IMR-90 (cell line): ENCODE data around the gene ACIN1. TPM values are rescaled to one million over a fixed set of nuclear protein-coding genes. Genes with fewer than 3 reads are reported as not detected.
A peak's percentile ranks its signal among the peaks of the same experiment; 100 is the strongest.

ENCODE experiments used
- ATAC-seq: fragments of 200-7000 bp; cut with Tn5 transposase; 2 replicates; pipeline ENCODE4 v1.9.1; 2020; ENCODE audit warnings: low read depth, mild to moderate bottlenecking, moderate library complexity
- BruUV-seq: library from RNA; stranded (reverse); fragments of 400-500 nt; replicated peaks from 2 replicates; lab custom pipeline; 2021; lab: Mats Ljungman, UMichigan
- CTCF ChIA-PET: fragments of 300-600 bp; formaldehyde crosslinking; extraction: SDS; loops from one replicate; lab custom pipeline; 2021; ENCODE audit warnings: antibody characterized with exemption; lab: Yijun Ruan, JAX
- POLR2A ChIA-PET: fragments of 300-600 bp; sonication (Branson Sonifier 250); formaldehyde crosslinking; loops from one replicate; lab custom pipeline; 2022; ENCODE audit warnings: antibody characterized with exemption; ENCODE audit not compliant: unreplicated experiment; lab: Charles Lee
- DNase-seq: peaks from one replicate; pipeline ENCODE4 v3.0.0; 2013
- H2AFZ ChIP-seq: replicated peaks from 2 replicates; pipeline ENCODE3; 2013; ENCODE audit warnings: low read length, mild to moderate bottlenecking; ENCODE audit not compliant: poor library complexity
- H2AK5ac ChIP-seq: 2 replicates; pipeline ENCODE4 v1.6.1; 2013; ENCODE audit warnings: low read depth, low read length, inconsistent platforms
- H2AK9ac ChIP-seq: replicated peaks from 2 replicates; pipeline ENCODE3; 2013; ENCODE audit warnings: mild to moderate bottlenecking, low read depth, low read length, moderate library complexity; ENCODE audit not compliant: poor library complexity
- H2BK120ac ChIP-seq: 2 replicates; pipeline ENCODE4 v1.6.1; 2013; ENCODE audit warnings: low read depth, low read length, inconsistent platforms
- H2BK15ac ChIP-seq: 3 replicates; pipeline ENCODE4 v1.6.1; 2013; ENCODE audit warnings: low read depth, low read length, inconsistent platforms
- H2BK20ac ChIP-seq: 2 replicates; pipeline ENCODE4 v1.6.1; 2013; ENCODE audit warnings: low read depth, mild to moderate bottlenecking, inconsistent platforms, low read length, moderate library complexity
- H2BK5ac ChIP-seq: 2 replicates; pipeline ENCODE4 v1.6.1; 2013; ENCODE audit warnings: mild to moderate bottlenecking, low read depth, low read length, inconsistent platforms; ENCODE audit not compliant: poor library complexity, severe bottlenecking
- H3K14ac ChIP-seq: replicated peaks from 2 replicates; pipeline ENCODE4 v1.6.1; 2013; ENCODE audit warnings: low read depth, low read length, inconsistent platforms
- H3K18ac ChIP-seq: 2 replicates; pipeline ENCODE4 v1.6.1; 2013; ENCODE audit warnings: low read depth, low read length, control low read depth
- H3K23ac ChIP-seq: 2 replicates; pipeline ENCODE4 v1.6.1; 2013; ENCODE audit warnings: low read depth, low read length, inconsistent platforms
- H3K27ac ChIP-seq: 2 replicates; pipeline ENCODE4 v1.5.1; 2013; ENCODE audit warnings: mild to moderate bottlenecking, control low read depth, low read length; ENCODE audit not compliant: insufficient read depth
- H3K27me3 ChIP-seq: 2 replicates; pipeline ENCODE4 v1.6.1; 2013; ENCODE audit warnings: low read length; ENCODE audit not compliant: control insufficient read depth, insufficient read depth
- H3K36me3 ChIP-seq: 2 replicates; pipeline ENCODE4 v1.6.1; 2013; ENCODE audit warnings: low read length, mixed read lengths; ENCODE audit not compliant: control insufficient read depth, insufficient read depth
- H3K4ac ChIP-seq: 2 replicates; pipeline ENCODE4 v1.6.1; 2013; ENCODE audit warnings: low read depth, low read length, inconsistent platforms
- H3K4me1 ChIP-seq: 2 replicates; pipeline ENCODE4 v1.6.1; 2013; ENCODE audit warnings: low read length, mixed read lengths; ENCODE audit not compliant: control insufficient read depth, insufficient read depth
- H3K4me2 ChIP-seq: 2 replicates; pipeline ENCODE4 v1.6.1; 2013; ENCODE audit warnings: low read depth, mild to moderate bottlenecking, control low read depth, low read length, moderate library complexity
- H3K4me3 ChIP-seq: 2 replicates; pipeline ENCODE4 v1.5.1; 2013; ENCODE audit warnings: low read depth, mild to moderate bottlenecking, control low read depth, low read length, moderate library complexity; ENCODE audit not compliant: insufficient read depth
- H3K56ac ChIP-seq: 2 replicates; pipeline ENCODE4 v1.6.1; 2013; ENCODE audit warnings: low read length, inconsistent platforms; ENCODE audit not compliant: insufficient read depth; ENCODE audit errors: extremely low read depth
- H3K79me1 ChIP-seq, 2 experiments: 2 replicates each; pipeline ENCODE4 v1.6.1; 2013; ENCODE audit warnings: low read length in 2 of 2, inconsistent platforms in 1 of 2, low read depth in 1 of 2
- H3K9ac ChIP-seq: 2 replicates; pipeline ENCODE4 v1.6.1; 2013; ENCODE audit warnings: low read depth, low read length, control low read depth
- H3K9me1 ChIP-seq: 2 replicates; pipeline ENCODE4 v1.6.1; 2013; ENCODE audit warnings: low read length, inconsistent platforms; ENCODE audit not compliant: insufficient read depth
- H3K9me3 ChIP-seq: 2 replicates; pipeline ENCODE4 v1.6.1; 2013; ENCODE audit warnings: low read length; ENCODE audit not compliant: control insufficient read depth, insufficient read depth
- H4K20me1 ChIP-seq: 2 replicates; pipeline ENCODE4 v1.6.1; 2013; ENCODE audit warnings: low read length, inconsistent platforms; ENCODE audit not compliant: insufficient read depth
- H4K5ac ChIP-seq: 2 replicates; pipeline ENCODE4 v1.6.1; 2013; ENCODE audit warnings: mild to moderate bottlenecking, low read depth, low read length, control low read depth
- H4K8ac ChIP-seq, 2 experiments: 2 replicates each; pipeline ENCODE4 v1.6.1; 2013; ENCODE audit warnings: low read depth in 2 of 2, low read length in 2 of 2, control low read depth in 1 of 2, inconsistent platforms in 1 of 2
- H4K91ac ChIP-seq: 2 replicates; pipeline ENCODE4 v1.6.1; 2013; ENCODE audit warnings: low read depth, low read length, inconsistent platforms; ENCODE audit not compliant: insufficient read depth
- BHLHE40 ChIP-seq: fragments of 150-350 bp; IDR thresholded peaks from 2 replicates; pipeline ENCODE4 v1.6.1; 2016; ENCODE audit warnings: mild to moderate bottlenecking, low read depth, low read length
- CEBPB ChIP-seq: IDR thresholded peaks from 2 replicates; pipeline ENCODE4 v1.6.1; 2012; ENCODE audit warnings: low read depth, low read length, improper control_type of control experiment
- CHD1 ChIP-seq: IDR thresholded peaks from 2 replicates; pipeline ENCODE4 v1.6.1; 2012; ENCODE audit warnings: low read depth, low read length, improper control_type of control experiment
- ELK1 ChIP-seq: fragments of 150-350 bp; IDR thresholded peaks from 2 replicates; pipeline ENCODE4 v1.6.1; 2016; ENCODE audit warnings: low read depth, mild to moderate bottlenecking, low read length, moderate library complexity, borderline replicate concordance
- MAFK ChIP-seq: IDR thresholded peaks from 2 replicates; pipeline ENCODE4 v1.6.1; 2012; ENCODE audit warnings: low read depth, low read length, improper control_type of control experiment
- MAZ ChIP-seq: IDR thresholded peaks from 2 replicates; pipeline ENCODE4 v1.6.1; 2012; ENCODE audit warnings: low read depth, mild to moderate bottlenecking, low read length, improper control_type of control experiment, moderate library complexity, borderline replicate concordance
- NFE2L2 ChIP-seq: fragments of 150-350 bp; IDR thresholded peaks from 2 replicates; pipeline ENCODE4 v1.6.1; 2016; ENCODE audit warnings: low read depth, mild to moderate bottlenecking, low read length
- RCOR1 ChIP-seq: IDR thresholded peaks from 2 replicates; pipeline ENCODE4 v1.6.1; 2012; ENCODE audit warnings: mild to moderate bottlenecking, low read length, improper control_type of control experiment; ENCODE audit not compliant: insufficient replicate concordance
- RFX5 ChIP-seq: IDR thresholded peaks from 2 replicates; pipeline ENCODE4 v1.8.0; 2012; ENCODE audit warnings: low read depth, mild to moderate bottlenecking, low read length, moderate library complexity
- SMC3 ChIP-seq: fragments of 150-350 bp; IDR thresholded peaks from 2 replicates; pipeline ENCODE4 v1.6.1; 2016; ENCODE audit warnings: low read depth, mild to moderate bottlenecking, antibody characterized with exemption, low read length, moderate library complexity
- WGBS, 2 experiments: methylation state at CpG; one replicate each; pipeline versions ENCODE4 v1.1.5 to v1.1.7; 2013; ENCODE audit warnings: missing lambda C conversion rate in 2 of 2; ENCODE audit not compliant: insufficient read length in 1 of 2; ENCODE audit errors: extremely low coverage in 2 of 2; 5-methylcytosine and 5-hydroxymethylcytosine counted together
- dilution Hi-C: fragments of 300-500 bp; cut with HindIII; formaldehyde crosslinking; loops from one replicate; pipeline ENCODE4 v1.14.3; 2018; ENCODE audit warnings: low sequenced_read_pairs; ENCODE audit not compliant: unreplicated experiment
- in situ Hi-C: fragments of 300-500 bp; cut with MboI; formaldehyde crosslinking; loops from 3 replicates; pipeline ENCODE4 v1.14.3; 2019; ENCODE audit warnings: low sequenced_read_pairs, inconsistent platforms, mixed read lengths
- intact Hi-C: fragments of 100-400 bp; cut with micrococcal nuclease; formaldehyde crosslinking; loops from 2 replicates; pipeline ENCODE4 v1.10.0; 2022
- polyA plus RNA-seq, 3 experiments: library from polyadenylated mRNA; depleted of rRNA; stranded (reverse); fragments of >200 nt; gene quantifications; 2 replicates each; pipeline ENCODE4 v1.2.3, GENCODE V29; 2012; ENCODE audit warnings: low replicate concordance in 1 of 3
- total RNA-seq: library from RNA; depleted of rRNA; stranded (reverse); fragments of >200 nt; gene quantifications from 2 replicates; pipeline ENCODE4 v1.2.3, GENCODE V29; 2012
- TF ChIP-seq, protein P1 (sequence below): conservative IDR thresholded peaks from 2 replicates; pipeline ENCODE4 v1.5.1; 2012; ENCODE audit warnings: mild to moderate bottlenecking, low read depth, low read length, improper control_type of control experiment

Gene ACIN1
- total and polyA plus RNA-seq, 2 of the 4 experiments (the other 2 are of a cell fraction): 73.8 to 185 TPM

DNA sequence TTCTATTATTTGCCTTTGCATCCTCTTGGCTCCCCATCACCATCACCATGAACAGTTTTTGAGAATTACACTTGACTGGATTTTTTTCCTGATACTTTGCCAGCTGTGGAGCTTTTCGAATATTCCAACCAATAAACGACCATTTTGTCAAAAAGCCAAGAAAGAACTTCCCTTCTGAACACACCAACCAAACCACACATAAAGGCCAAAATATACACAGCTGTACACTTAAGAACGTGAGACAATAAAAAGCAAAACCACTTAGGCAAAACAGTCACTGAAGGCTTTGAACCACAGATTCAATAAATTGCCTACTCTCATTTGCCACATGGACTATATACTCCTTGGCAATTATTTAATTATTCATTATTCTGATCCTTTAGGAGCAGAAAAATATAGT is 86.1 kb downstream of the ACIN1 start:
- intact Hi-C loops (no loop called here), in situ Hi-C loops (no loop called here), dilution Hi-C loops (no loop called here)
- ChIA-PET POLR2A (no interaction called here), CTCF (interaction anchor here (0.6 to 3.2 kb wide), 6 partner anchors 12 to 100 kb away, joined by 3 to 14 read pairs (median 4); no protein-coding TSS in a partner anchor)
- Histone ChIP-seq H3K4me2 (no peak overlapping the region; the same call in 1 of the 2 replicates), H3K18ac (no peak overlapping the region), H3K79me1 (peaks cover 0 to 12% of the 10 kb centered on the region in 2 experiments; a peak in 3 of 4 replicates), H2BK20ac (no peak overlapping the region), H3K9ac (no peak overlapping the region), H3K36me3 (no peaks in the 10 kb centered on the region), H3K27ac (no peak overlapping the region), H3K4me3 (no peak overlapping the region), H2BK15ac (no peak overlapping the region), H3K4ac (no peak overlapping the region), H2AFZ (no peak overlapping the region), H4K5ac (peak overlapping the region; percentile 23; the same call in 1 of the 2 replicates), H4K8ac (peak overlapping the region in 1 of 2 experiments; percentile 11; a peak in 1 of 4 replicates), H3K56ac (no peak overlapping the region), H3K14ac (0 out of 2 replicates have a peak overlapping the region, but pooled peaks have one; percentile 7), H4K91ac (no peak overlapping the region), H4K20me1 (no peaks in the 10 kb centered on the region), H2BK120ac (no peak overlapping the region), H2AK9ac (no peak overlapping the region), H3K9me3 (no peaks in the 10 kb centered on the region), H2BK5ac (no peak overlapping the region), H3K27me3 (no peaks in the 10 kb centered on the region), H2AK5ac (no peak overlapping the region), H3K23ac (no peak overlapping the region), H3K4me1 (peaks cover 2% of the 10 kb centered on the region; the same call in 1 of the 2 replicates), H3K9me1 (peaks cover 3% of the 10 kb centered on the region; the same call in 1 of the 2 replicates)
- DNase-seq (no peak), ATAC-seq (no peak)
- WGBS, 2 experiments: 14% methylated on average over 2 of the region's 3 CpGs; no CpG with 5 or more reads in 1 of the 2 experiments
- TF ChIP-seq MAZ: no peak
- TF ChIP-seq MAFK: no peak
- TF ChIP-seq CHD1: no peak
- no peak for TF ChIP-seq BHLHE40
- no peak for TF ChIP-seq NFE2L2
- TF ChIP-seq RCOR1: no peak
- no peak for TF ChIP-seq SMC3
- no peak for TF ChIP-seq ELK1
- TF ChIP-seq RFX5: no peak
- no peak for TF ChIP-seq CEBPB
- TF ChIP-seq, protein P1, sequence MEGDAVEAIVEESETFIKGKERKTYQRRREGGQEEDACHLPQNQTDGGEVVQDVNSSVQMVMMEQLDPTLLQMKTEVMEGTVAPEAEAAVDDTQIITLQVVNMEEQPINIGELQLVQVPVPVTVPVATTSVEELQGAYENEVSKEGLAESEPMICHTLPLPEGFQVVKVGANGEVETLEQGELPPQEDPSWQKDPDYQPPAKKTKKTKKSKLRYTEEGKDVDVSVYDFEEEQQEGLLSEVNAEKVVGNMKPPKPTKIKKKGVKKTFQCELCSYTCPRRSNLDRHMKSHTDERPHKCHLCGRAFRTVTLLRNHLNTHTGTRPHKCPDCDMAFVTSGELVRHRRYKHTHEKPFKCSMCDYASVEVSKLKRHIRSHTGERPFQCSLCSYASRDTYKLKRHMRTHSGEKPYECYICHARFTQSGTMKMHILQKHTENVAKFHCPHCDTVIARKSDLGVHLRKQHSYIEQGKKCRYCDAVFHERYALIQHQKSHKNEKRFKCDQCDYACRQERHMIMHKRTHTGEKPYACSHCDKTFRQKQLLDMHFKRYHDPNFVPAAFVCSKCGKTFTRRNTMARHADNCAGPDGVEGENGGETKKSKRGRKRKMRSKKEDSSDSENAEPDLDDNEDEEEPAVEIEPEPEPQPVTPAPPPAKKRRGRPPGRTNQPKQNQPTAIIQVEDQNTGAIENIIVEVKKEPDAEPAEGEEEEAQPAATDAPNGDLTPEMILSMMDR: no peak
- no TSS peak for BruUV-seq
